Neural cell (in vitro differentiated cells): Measurements from ENCODE around the gene SNAI1. TPM values are rescaled to one million over a fixed set of nuclear protein-coding genes. Genes with fewer than 3 reads are reported as not detected.
"Not testable (repeated sequence)": the region's sequence is repeated elsewhere in the genome, so short reads cannot be mapped to it uniquely, and the experiment has no call there.

Source experiments
- H2AFZ ChIP-seq: fragments of 200-600, 300-800 bp; sonication (generic), shearing (Covaris generic); 2 replicates; pipeline ENCODE4 v1.6.0; 2014; ENCODE audit warnings: low read depth, mild to moderate bottlenecking, antibody characterized with exemption, low read length, moderate library complexity
- H3F3A ChIP-seq: fragments of 200-600 bp; shearing (Covaris generic); 2 replicates; pipeline ENCODE4 v1.6.1; 2016; ENCODE audit warnings: mild to moderate bottlenecking, moderate library complexity, mixed read lengths, antibody characterized with exemption, low read length; ENCODE audit not compliant: insufficient read depth, poor library complexity, severe bottlenecking
- H3K27ac ChIP-seq: fragments of 200-600, 300-800 bp; sonication (generic), shearing (Covaris generic); 2 replicates; pipeline ENCODE4 v1.5.1; 2014; ENCODE audit warnings: mild to moderate bottlenecking, low read length, moderate library complexity
- H3K27me3 ChIP-seq: fragments of 300-800, 200-600 bp; sonication (generic), shearing (Covaris generic); 2 replicates; pipeline ENCODE4 v1.6.0; 2014; ENCODE audit warnings: mild to moderate bottlenecking, low read depth, low read length, moderate library complexity; ENCODE audit not compliant: insufficient read depth
- H3K36me3 ChIP-seq: fragments of 300-800, 200-600 bp; sonication (generic), shearing (Covaris generic); 2 replicates; pipeline ENCODE4 v1.5.1; 2014; ENCODE audit warnings: mild to moderate bottlenecking, antibody characterized with exemption, low read length, moderate library complexity; ENCODE audit not compliant: insufficient read depth
- H3K4me2 ChIP-seq: fragments of 300-800, 200-600 bp; sonication (generic), shearing (Covaris generic); 2 replicates; pipeline ENCODE4 v1.6.0; 2014; ENCODE audit warnings: mild to moderate bottlenecking, low read length
- H3K4me3 ChIP-seq: fragments of 300-800, 200-600 bp; sonication (generic), shearing (Covaris generic); 2 replicates; pipeline ENCODE4 v1.5.1; 2014; ENCODE audit warnings: mild to moderate bottlenecking, low read length, moderate library complexity
- H3K79me2 ChIP-seq: fragments of 200-600 bp; shearing (Covaris generic); replicated peaks from 2 replicates; pipeline ENCODE4 v1.6.0; 2014; ENCODE audit warnings: mild to moderate bottlenecking, low read length, moderate library complexity; ENCODE audit not compliant: insufficient read depth
- H3K9ac ChIP-seq: fragments of 300-800, 200-600 bp; sonication (generic), shearing (Covaris generic); 2 replicates; pipeline ENCODE4 v1.6.1; 2016; ENCODE audit warnings: mild to moderate bottlenecking, low read length, mixed read lengths
- H3K9me2 ChIP-seq: fragments of 200-600 bp; shearing (Covaris generic); 2 replicates; pipeline ENCODE4 v1.6.1; 2016; ENCODE audit warnings: mild to moderate bottlenecking, low read length, mixed read lengths; ENCODE audit not compliant: insufficient read depth
- H3K9me3 ChIP-seq: fragments of 200-600, 300-800 bp; sonication (generic), shearing (Covaris generic); 2 replicates; pipeline ENCODE4 v1.6.1; 2016; ENCODE audit warnings: mild to moderate bottlenecking, mixed run types, low read length, moderate library complexity, mixed read lengths
- H4K20me1 ChIP-seq: fragments of 200-600 bp; shearing (Covaris generic); 2 replicates; pipeline ENCODE4 v1.6.1; 2016; ENCODE audit warnings: mild to moderate bottlenecking, mixed run types; ENCODE audit not compliant: insufficient read depth
- EP300 ChIP-seq: fragments of 450-650 bp; conservative IDR thresholded peaks from 2 replicates; pipeline ENCODE4 v1.6.1; 2014; ENCODE audit warnings: antibody characterized with exemption, mild to moderate bottlenecking, moderate library complexity; ENCODE audit not compliant: poor library complexity, severe bottlenecking
- EZH2 ChIP-seq: fragments of 200-600, 300-800 bp; shearing (Covaris generic), sonication (generic); IDR thresholded peaks from 2 replicates; pipeline ENCODE4 v1.6.1; 2014; ENCODE audit warnings: antibody characterized with exemption, low read length, borderline replicate concordance, mild to moderate bottlenecking; ENCODE audit not compliant: insufficient read depth, poor library complexity, severe bottlenecking
- MXI1 ChIP-seq: fragments of 450-650 bp; conservative IDR thresholded peaks from 2 replicates; pipeline ENCODE4 v1.6.1; 2014; ENCODE audit warnings: antibody characterized with exemption, mild to moderate bottlenecking; ENCODE audit not compliant: poor library complexity, severe bottlenecking
- POLR2AphosphoS5 ChIP-seq: IDR thresholded peaks from 2 replicates; pipeline ENCODE4 v1.6.1; 2012
- RAD21 ChIP-seq: fragments of 450-650 bp; conservative IDR thresholded peaks from 2 replicates; pipeline ENCODE4 v1.6.1; 2014; ENCODE audit warnings: antibody characterized with exemption, mild to moderate bottlenecking, moderate library complexity
- SMC3 ChIP-seq: fragments of 450-650 bp; conservative IDR thresholded peaks from 2 replicates; pipeline ENCODE4 v1.6.1; 2014; ENCODE audit warnings: antibody characterized with exemption, mild to moderate bottlenecking, moderate library complexity; ENCODE audit not compliant: poor library complexity
- TAF1 ChIP-seq: IDR thresholded peaks from 2 replicates; pipeline ENCODE4 v1.6.1; 2012; ENCODE audit warnings: low read depth
- polyA plus RNA-seq: library from polyadenylated mRNA; depleted of rRNA; stranded (reverse); fragments of >200 nt; gene quantifications from 2 replicates; pipeline ENCODE4 v1.2.3, GENCODE V29; 2014
- TF ChIP-seq, protein P1 (sequence below): IDR thresholded peaks from 2 replicates; pipeline ENCODE4 v1.6.1; 2012; ENCODE audit warnings: borderline replicate concordance
- TF ChIP-seq, protein P2 (sequence below): fragments of 450-650 bp; IDR thresholded peaks from 2 replicates; pipeline ENCODE4 v1.5.1; 2014; ENCODE audit warnings: antibody characterized with exemption, mild to moderate bottlenecking, moderate library complexity; ENCODE audit not compliant: poor library complexity, severe bottlenecking

The SNAI1 gene
- polyA plus RNA-seq, 1 donor from 2014 or later, result 0.31 TPM

DNA sequence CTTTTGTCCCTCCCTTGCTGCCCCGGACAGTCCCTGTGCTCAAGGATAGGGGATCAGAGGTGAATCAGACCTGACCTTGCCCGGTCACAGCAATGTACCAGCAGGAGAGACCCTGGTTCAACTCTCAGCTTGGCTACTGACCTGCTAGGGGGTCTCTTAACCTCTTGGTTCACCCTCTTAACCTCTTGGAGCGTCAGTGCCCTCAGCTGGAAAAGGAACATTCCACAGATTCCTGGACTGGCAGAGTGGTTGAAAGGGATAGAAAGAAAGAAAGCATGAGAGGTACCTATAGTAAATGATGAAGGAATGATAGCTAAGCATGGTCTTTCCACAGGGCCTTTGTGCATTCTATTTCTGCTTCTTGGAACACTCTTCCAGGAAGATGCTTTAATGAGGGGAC, 25.2 kb downstream of the SNAI1 start:
- Histone ChIP-seq H3F3A (no peaks in the 10 kb centered on the region), H3K4me3 (no peak overlapping the region), H4K20me1 (no peaks in the 10 kb centered on the region), H3K9ac (no peak overlapping the region), H3K36me3 (no peaks in the 10 kb centered on the region), H3K27ac (no peak overlapping the region), H3K4me2 (no peak overlapping the region), H3K79me2 (no peaks in the 10 kb centered on the region), H2AFZ (no peak overlapping the region), H3K9me2 (no peaks in the 10 kb centered on the region), H3K27me3 (peaks cover 15% of the 10 kb centered on the region), H3K9me3 (no peaks in the 10 kb centered on the region)
- TF ChIP-seq MXI1, result no peak
- TF ChIP-seq EZH2, result no peak
- TF ChIP-seq, protein P1, sequence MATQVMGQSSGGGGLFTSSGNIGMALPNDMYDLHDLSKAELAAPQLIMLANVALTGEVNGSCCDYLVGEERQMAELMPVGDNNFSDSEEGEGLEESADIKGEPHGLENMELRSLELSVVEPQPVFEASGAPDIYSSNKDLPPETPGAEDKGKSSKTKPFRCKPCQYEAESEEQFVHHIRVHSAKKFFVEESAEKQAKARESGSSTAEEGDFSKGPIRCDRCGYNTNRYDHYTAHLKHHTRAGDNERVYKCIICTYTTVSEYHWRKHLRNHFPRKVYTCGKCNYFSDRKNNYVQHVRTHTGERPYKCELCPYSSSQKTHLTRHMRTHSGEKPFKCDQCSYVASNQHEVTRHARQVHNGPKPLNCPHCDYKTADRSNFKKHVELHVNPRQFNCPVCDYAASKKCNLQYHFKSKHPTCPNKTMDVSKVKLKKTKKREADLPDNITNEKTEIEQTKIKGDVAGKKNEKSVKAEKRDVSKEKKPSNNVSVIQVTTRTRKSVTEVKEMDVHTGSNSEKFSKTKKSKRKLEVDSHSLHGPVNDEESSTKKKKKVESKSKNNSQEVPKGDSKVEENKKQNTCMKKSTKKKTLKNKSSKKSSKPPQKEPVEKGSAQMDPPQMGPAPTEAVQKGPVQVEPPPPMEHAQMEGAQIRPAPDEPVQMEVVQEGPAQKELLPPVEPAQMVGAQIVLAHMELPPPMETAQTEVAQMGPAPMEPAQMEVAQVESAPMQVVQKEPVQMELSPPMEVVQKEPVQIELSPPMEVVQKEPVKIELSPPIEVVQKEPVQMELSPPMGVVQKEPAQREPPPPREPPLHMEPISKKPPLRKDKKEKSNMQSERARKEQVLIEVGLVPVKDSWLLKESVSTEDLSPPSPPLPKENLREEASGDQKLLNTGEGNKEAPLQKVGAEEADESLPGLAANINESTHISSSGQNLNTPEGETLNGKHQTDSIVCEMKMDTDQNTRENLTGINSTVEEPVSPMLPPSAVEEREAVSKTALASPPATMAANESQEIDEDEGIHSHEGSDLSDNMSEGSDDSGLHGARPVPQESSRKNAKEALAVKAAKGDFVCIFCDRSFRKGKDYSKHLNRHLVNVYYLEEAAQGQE, result no peak
- no peak for TF ChIP-seq TAF1
- TF ChIP-seq EP300, result no peak
- no peak for TF ChIP-seq POLR2AphosphoS5
- no peak for TF ChIP-seq SMC3
- TF ChIP-seq, protein P2, sequence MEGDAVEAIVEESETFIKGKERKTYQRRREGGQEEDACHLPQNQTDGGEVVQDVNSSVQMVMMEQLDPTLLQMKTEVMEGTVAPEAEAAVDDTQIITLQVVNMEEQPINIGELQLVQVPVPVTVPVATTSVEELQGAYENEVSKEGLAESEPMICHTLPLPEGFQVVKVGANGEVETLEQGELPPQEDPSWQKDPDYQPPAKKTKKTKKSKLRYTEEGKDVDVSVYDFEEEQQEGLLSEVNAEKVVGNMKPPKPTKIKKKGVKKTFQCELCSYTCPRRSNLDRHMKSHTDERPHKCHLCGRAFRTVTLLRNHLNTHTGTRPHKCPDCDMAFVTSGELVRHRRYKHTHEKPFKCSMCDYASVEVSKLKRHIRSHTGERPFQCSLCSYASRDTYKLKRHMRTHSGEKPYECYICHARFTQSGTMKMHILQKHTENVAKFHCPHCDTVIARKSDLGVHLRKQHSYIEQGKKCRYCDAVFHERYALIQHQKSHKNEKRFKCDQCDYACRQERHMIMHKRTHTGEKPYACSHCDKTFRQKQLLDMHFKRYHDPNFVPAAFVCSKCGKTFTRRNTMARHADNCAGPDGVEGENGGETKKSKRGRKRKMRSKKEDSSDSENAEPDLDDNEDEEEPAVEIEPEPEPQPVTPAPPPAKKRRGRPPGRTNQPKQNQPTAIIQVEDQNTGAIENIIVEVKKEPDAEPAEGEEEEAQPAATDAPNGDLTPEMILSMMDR, result no peak
- TF ChIP-seq RAD21, result no peak

DNA sequence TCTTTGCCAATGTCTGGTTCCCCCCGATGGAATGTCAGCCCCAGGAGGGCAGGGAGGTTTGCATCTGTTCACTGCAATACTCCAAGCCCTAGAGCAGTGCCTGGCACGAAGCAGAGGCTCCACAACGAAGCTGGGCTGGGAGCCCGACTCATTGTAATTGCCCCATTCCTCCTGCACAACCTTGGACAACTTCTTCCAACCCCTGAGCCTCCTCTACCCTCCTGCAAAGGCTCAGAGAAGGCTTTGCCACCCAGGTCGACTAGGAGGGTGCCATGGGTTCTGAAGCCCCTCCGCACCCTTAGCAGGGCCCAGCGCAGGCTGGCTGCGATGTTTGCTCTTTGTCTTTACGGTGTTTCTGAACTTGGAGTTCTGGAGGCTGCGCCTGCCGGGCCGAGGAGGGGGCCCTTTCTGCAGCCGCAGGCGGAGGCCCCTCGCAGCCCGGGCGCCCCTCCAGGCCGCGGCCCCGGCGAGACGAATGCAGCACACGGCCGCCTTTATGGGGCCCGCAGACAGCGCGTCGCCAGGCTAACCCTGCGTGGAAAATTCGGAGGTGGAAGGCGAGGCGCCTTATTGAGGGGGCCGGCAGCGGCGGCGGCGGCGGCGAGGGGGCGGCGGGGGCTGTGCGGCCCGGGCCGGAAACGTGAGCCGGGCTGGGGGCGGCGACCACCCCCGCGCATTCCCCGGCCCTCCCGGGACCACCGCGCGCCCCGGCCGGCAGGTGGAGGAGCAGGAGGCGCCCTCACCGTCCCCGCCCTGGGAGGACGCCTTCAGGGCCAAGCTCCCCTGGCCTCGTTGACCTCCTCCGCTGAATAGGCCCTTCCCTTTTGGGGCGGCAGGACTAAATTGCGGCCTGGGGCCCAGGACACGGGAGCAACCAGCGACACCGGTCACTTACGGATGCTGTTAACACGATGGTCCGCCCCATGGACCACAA, 27.0 kb downstream of the SNAI1 start:
- no peaks in the 10 kb centered on the region for H3K9me2 ChIP-seq
- no peaks in the 10 kb centered on the region for H3K36me3 ChIP-seq
- TF ChIP-seq RAD21 (no peak), EP300 (no peak), EZH2 (no peak), MXI1 (no peak), SMC3 (no peak), POLR2AphosphoS5 (no peak), TAF1 (no peak)
- TF ChIP-seq, protein P1, result no peak
- TF ChIP-seq, protein P2, result no peak
- H3K4me2 ChIP-seq, result no peak overlapping the region
- H3K9ac ChIP-seq, result no peak overlapping the region
- H3K9me3 ChIP-seq, result no peaks in the 10 kb centered on the region
- H2AFZ ChIP-seq, result no peak overlapping the region
- H3K27me3 ChIP-seq, result peaks cover 15% of the 10 kb centered on the region
- H3K27ac ChIP-seq, result no peak overlapping the region
- H3K4me3 ChIP-seq, result no peak overlapping the region
- H4K20me1 ChIP-seq, result no peaks in the 10 kb centered on the region
- H3F3A ChIP-seq, result no peaks in the 10 kb centered on the region
- no peaks in the 10 kb centered on the region for H3K79me2 ChIP-seq

DNA sequence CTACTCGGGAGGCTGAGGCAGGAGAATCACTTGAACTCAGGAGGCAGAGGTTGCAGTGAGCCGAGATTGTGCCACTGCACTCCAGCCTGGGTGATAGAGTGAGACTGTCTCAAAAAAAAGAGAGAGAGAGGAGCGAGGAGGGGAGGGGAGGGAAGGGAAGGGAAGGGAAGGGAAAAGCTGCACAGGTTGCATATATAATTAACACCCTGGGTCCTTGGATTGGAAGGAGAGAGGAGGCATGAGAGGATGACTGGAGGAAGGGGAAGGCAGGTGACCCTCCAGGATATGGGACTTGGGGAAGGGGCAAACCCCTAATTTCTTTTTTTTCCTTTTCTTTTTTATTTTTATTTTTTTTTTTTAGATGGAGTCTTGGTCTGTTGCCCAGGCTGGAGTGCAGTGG, 28.8 kb downstream of the SNAI1 start:
- not testable (repeated sequence) for H3K9ac ChIP-seq, H3K9me3 ChIP-seq, H3K4me3 ChIP-seq, H3K79me2 ChIP-seq, H3K4me2 ChIP-seq, H4K20me1 ChIP-seq, H3K36me3 ChIP-seq, H3K27ac ChIP-seq, H3F3A ChIP-seq, H3K9me2 ChIP-seq, H2AFZ ChIP-seq
- H3K27me3 ChIP-seq, result peaks cover 15% of the 10 kb centered on the region
